ENCODE measurements around the gene UPF2. TPM values are rescaled to one million over a fixed set of nuclear protein-coding genes. Genes with fewer than 3 reads are reported as not detected.
A peak's percentile ranks its signal among the peaks of the same experiment; 100 is the strongest.

UPF2 gene
- total and polyA plus RNA-seq, 2 of the 13 experiments (the other 11 are each of a cell fraction or from before 2014, with no cell fraction given), result 6.2 to 14.5 TPM

- TF ChIP-seq ZFP90 (CRISPR knock-in tag; IDR thresholded peaks at IDR 0.05; ENCODE audit: borderline replicate concordance) (no peak), SOX6 (IDR thresholded peaks at IDR 0.05) (no peak), SOX6 (CRISPR knock-in tag; IDR thresholded peaks at IDR 0.05) (peak; percentile 97), HMG20B (CRISPR knock-in tag; conservative IDR thresholded peaks at IDR 0.05) (peak; percentile 82; the same call in 1 of the 2 replicates), ZNF558 (CRISPR knock-in tag; IDR thresholded peaks at IDR 0.05; ENCODE audit: borderline replicate concordance) (no peak), NFIB (CRISPR knock-in tag; IDR thresholded peaks at IDR 0.05; ENCODE audit: borderline replicate concordance) (no peak), BCL6 (CRISPR knock-in tag; IDR thresholded peaks at IDR 0.05) (peak; percentile 83), ZFYVE20 (CRISPR knock-in tag; IDR thresholded peaks at IDR 0.05; ENCODE audit: borderline replicate concordance, low read depth) (no peak), SIX1 (CRISPR knock-in tag; IDR thresholded peaks at IDR 0.05; ENCODE audit: borderline replicate concordance) (peak; percentile 24; the same call in 1 of the 2 replicates), ZFP62 (CRISPR knock-in tag; IDR thresholded peaks at IDR 0.05) (no peak), ZNF703 (CRISPR knock-in tag; IDR thresholded peaks at IDR 0.05; ENCODE audit: borderline replicate concordance) (no peak), ZNF451 (CRISPR knock-in tag; IDR thresholded peaks at IDR 0.05) (no peak), ATM (IDR thresholded peaks at IDR 0.05; ENCODE audit: borderline replicate concordance) (no peak), REL (CRISPR knock-in tag; conservative IDR thresholded peaks at IDR 0.05) (no peak), ZBTB8A (CRISPR knock-in tag; IDR thresholded peaks at IDR 0.05; ENCODE audit: borderline replicate concordance, low read depth) (no peak), ELF3 (CRISPR knock-in tag; IDR thresholded peaks at IDR 0.05) (peak; percentile 97)
- TF ChIP-seq, protein P1, sequence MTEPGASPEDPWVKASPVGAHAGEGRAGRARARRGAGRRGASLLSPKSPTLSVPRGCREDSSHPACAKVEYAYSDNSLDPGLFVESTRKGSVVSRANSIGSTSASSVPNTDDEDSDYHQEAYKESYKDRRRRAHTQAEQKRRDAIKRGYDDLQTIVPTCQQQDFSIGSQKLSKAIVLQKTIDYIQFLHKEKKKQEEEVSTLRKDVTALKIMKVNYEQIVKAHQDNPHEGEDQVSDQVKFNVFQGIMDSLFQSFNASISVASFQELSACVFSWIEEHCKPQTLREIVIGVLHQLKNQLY (CRISPR knock-in tag; IDR thresholded peaks at IDR 0.05), result 0 out of 2 replicates have a peak, but pooled peaks have one; percentile 47
- TF ChIP-seq, protein P2, sequence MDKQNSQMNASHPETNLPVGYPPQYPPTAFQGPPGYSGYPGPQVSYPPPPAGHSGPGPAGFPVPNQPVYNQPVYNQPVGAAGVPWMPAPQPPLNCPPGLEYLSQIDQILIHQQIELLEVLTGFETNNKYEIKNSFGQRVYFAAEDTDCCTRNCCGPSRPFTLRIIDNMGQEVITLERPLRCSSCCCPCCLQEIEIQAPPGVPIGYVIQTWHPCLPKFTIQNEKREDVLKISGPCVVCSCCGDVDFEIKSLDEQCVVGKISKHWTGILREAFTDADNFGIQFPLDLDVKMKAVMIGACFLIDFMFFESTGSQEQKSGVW (CRISPR knock-in tag; IDR thresholded peaks at IDR 0.05; ENCODE audit: borderline replicate concordance), result no peak
These were observed 92.1 kb downstream of the UPF2 start (continued) for GRCh38 chr10:11950325-11951018.
